ENCODE measurements around the gene BICRAL. TPM values are rescaled to one million over a fixed set of nuclear protein-coding genes. Genes with fewer than 3 reads are reported as not detected.
"Not testable (repeated sequence)": the region's sequence is repeated elsewhere in the genome, so short reads cannot be mapped to it uniquely, and the experiment has no call there.

Gene BICRAL
- total RNA-seq, 3 donors from 2014 or later, result 16.7 to 25.2 (median 16.8) TPM

- peaks cover 0 to 22% of the 10 kb centered on the region in 2 donors for H3K4me1 ChIP-seq
- no peaks in the 10 kb centered on the region for H3K27me3 ChIP-seq
- intact Hi-C loops (cut with DNase I; ENCODE audit: low total_unique reads), result no loop called here
- TF ChIP-seq CTCF (IDR thresholded peaks at IDR 0.05) (no peak), POLR2AphosphoS5 (IDR thresholded peaks at IDR 0.05) (no peak), POLR2A (IDR thresholded peaks at IDR 0.05) (no peak)
- no peak overlapping the region for H3K4me3 ChIP-seq
- no peak for DNase-seq (ENCODE audit: low spot score in 2 of 2)
- H3K36me3 ChIP-seq, result no peaks in the 10 kb centered on the region
- peak overlapping the region; percentile 49 to 100 for H3K27ac ChIP-seq
- no peaks in the 10 kb centered on the region for H3K9me3 ChIP-seq
Observed at GRCh38 chr6:42791706-42792320, 10.0 kb downstream of the BICRAL start.

GRCh38 chr6:42795651-42796050 is 13.8 kb downstream of the BICRAL start:
- Histone ChIP-seq H3K4me1 (peaks cover 0 to 3% of the 10 kb centered on the region in 2 donors), H3K36me3 (no peaks in the 10 kb centered on the region), H3K4me3 (no peak overlapping the region), H3K27me3 (no peaks in the 10 kb centered on the region), H3K9me3 (no peaks in the 10 kb centered on the region), H3K27ac (no peak overlapping the region)
- intact Hi-C loops (cut with DNase I; ENCODE audit: low total_unique reads), result no loop called here
- TF ChIP-seq POLR2A (IDR thresholded peaks at IDR 0.05), result no peak
- TF ChIP-seq POLR2AphosphoS5 (IDR thresholded peaks at IDR 0.05), result no peak
- no peak for TF ChIP-seq CTCF (IDR thresholded peaks at IDR 0.05)
- no peak for DNase-seq (ENCODE audit: low spot score in 2 of 2)

GRCh38 chr6:42796171-42796570 is 14.3 kb downstream of the BICRAL start:
- TF ChIP-seq POLR2AphosphoS5 (IDR thresholded peaks at IDR 0.05) (no peak), CTCF (IDR thresholded peaks at IDR 0.05) (no peak), POLR2A (IDR thresholded peaks at IDR 0.05) (no peak)
- no peak for DNase-seq (ENCODE audit: low spot score in 2 of 2)
- intact Hi-C loops (cut with DNase I; ENCODE audit: low total_unique reads), result no loop called here
- H3K9me3 ChIP-seq, result no peaks in the 10 kb centered on the region
- H3K4me3 ChIP-seq, result no peak overlapping the region
- H3K36me3 ChIP-seq, result no peaks in the 10 kb centered on the region
- no peak overlapping the region for H3K27ac ChIP-seq
- H3K27me3 ChIP-seq, result no peaks in the 10 kb centered on the region
- H3K4me1 ChIP-seq, result no peaks in the 10 kb centered on the region

- peak overlapping the region; percentile 15 to 17 for H3K27ac ChIP-seq
- H3K9me3 ChIP-seq; H3K27me3 ChIP-seq; H3K4me1 ChIP-seq; DNase-seq (ENCODE audit: low spot score in 2 of 2); H3K36me3 ChIP-seq; H3K4me3 ChIP-seq; intact Hi-C loops (cut with DNase I; ENCODE audit: low total_unique reads): not testable (repeated sequence)
Observed at GRCh38 chr6:42797696-42798095, 15.8 kb downstream of the BICRAL start.

- TF ChIP-seq CTCF (IDR thresholded peaks at IDR 0.05), result no peak
- TF ChIP-seq POLR2AphosphoS5 (IDR thresholded peaks at IDR 0.05), result no peak
- TF ChIP-seq POLR2A (IDR thresholded peaks at IDR 0.05), result no peak
- intact Hi-C loops (cut with DNase I; ENCODE audit: low total_unique reads), result no loop called here
- Histone ChIP-seq H3K4me1 (no peaks in the 10 kb centered on the region), H3K27me3 (no peaks in the 10 kb centered on the region), H3K9me3 (no peaks in the 10 kb centered on the region), H3K27ac (no peak overlapping the region), H3K36me3 (no peaks in the 10 kb centered on the region), H3K4me3 (no peak overlapping the region)
- no peak for DNase-seq (ENCODE audit: low spot score in 2 of 2)
Observed at GRCh38 chr6:42805297-42805861, 23.5 kb downstream of the BICRAL start.

- H3K9me3 ChIP-seq; H3K27me3 ChIP-seq; H3K4me1 ChIP-seq; H3K27ac ChIP-seq; DNase-seq (ENCODE audit: low spot score in 2 of 2); intact Hi-C loops (cut with DNase I; ENCODE audit: low total_unique reads); H3K4me3 ChIP-seq; H3K36me3 ChIP-seq: not testable (repeated sequence)
Observed at GRCh38 chr6:42806359-42806758, 24.5 kb downstream of the BICRAL start.

Measured in breast epithelium (tissue), 4 donors.